Fibroblast of villous mesenchyme (primary cell): ENCODE results near the gene HACD2. TPM values are rescaled to one million over a fixed set of nuclear protein-coding genes. Genes with fewer than 3 reads are reported as not detected.

Source experiments
- total RNA-seq: library from RNA; depleted of rRNA; stranded (reverse); fragments of >200 nt; gene quantifications from 2 replicates; pipeline ENCODE4 v1.2.3, GENCODE V29; 2012

Gene HACD2
- total RNA-seq, 1 donor: 51.8 TPM

Other genes with a start within 250 kb of the HACD2 start
- 0.32 and 0.43 TPM in 2 replicates for gene ADCY5, start 136.0 kb downstream of the HACD2 start, total RNA-seq